PFSK-1 (cell line): ENCODE measurements around the gene MCRS1.

Source experiments
- POLR2AphosphoS5 ChIP-seq: IDR thresholded peaks from 2 replicates; pipeline ENCODE4 v1.6.1; 2012; ENCODE audit warnings: low read depth, mild to moderate bottlenecking, control low read depth, low read length, moderate library complexity
- REST ChIP-seq, 2 experiments: IDR thresholded peaks; 2 replicates each; pipeline versions ENCODE4 v1.6.1 to v1.8.0; 2011 to 2012; ENCODE audit warnings: low read depth in 2 of 2, low read length in 2 of 2, control low read depth in 1 of 2, inconsistent platforms in 1 of 2, mild to moderate bottlenecking in 1 of 2, moderate library complexity in 1 of 2; ENCODE audit not compliant: insufficient read depth in 1 of 2

- TF ChIP-seq REST (IDR thresholded peaks at IDR 0.05; ENCODE audit: insufficient read depth in 1 of 2, low read depth in 2 of 2, low read length in 2 of 2) (no peak), POLR2AphosphoS5 (no peak)
Measured at GRCh38 chr12:49552899-49553298, 15.0 kb downstream of the MCRS1 start.
